HuH-7 (cell line): ENCODE data around the gene SERPINE3.

Source experiments
- DNase-seq: peaks from one replicate; pipeline ENCODE4 v3.0.0; 2011; ENCODE audit warnings: low spot score

Gene SERPINE3

DNA sequence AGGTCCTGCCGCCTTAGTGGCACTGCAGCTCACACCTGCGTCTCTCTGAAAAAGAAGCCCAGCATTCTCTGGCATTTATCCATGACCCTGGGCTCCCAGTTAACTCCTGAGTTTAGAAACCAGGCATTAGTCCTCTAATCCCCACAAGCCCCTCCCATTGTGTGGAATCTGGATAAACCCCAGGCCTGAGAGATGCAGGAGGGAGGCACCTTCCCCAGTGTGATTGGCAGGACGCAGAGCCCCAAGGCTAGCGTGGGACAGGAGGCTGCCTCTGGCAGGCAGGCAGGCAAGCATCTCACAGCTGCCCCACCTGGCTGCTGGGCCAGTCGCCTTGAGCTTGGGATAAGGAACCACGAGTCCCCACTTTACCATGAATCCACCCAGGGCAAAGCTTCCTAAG, 11.0 kb upstream of the SERPINE3 start:
- DNase-seq: no peak

DNA sequence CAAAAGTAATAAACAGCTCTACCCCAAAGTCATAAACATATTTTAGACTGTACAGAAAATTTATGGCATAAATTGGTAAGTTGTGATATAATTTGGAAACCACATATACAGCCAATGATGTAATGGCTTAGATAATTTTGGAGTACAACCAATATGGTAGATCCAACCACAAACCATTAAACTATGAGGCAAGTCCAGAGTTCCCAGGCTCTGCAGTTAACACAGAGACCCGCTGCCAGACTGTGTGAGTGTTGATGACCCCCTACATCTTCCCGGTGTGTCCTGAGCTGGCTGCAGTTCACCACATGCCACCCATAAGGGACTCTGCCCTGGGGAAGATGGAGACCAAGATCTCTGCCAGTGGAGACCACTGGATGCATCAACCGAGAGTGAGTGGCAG, 9.9 kb upstream of the SERPINE3 start:
- no peak for DNase-seq

DNA sequence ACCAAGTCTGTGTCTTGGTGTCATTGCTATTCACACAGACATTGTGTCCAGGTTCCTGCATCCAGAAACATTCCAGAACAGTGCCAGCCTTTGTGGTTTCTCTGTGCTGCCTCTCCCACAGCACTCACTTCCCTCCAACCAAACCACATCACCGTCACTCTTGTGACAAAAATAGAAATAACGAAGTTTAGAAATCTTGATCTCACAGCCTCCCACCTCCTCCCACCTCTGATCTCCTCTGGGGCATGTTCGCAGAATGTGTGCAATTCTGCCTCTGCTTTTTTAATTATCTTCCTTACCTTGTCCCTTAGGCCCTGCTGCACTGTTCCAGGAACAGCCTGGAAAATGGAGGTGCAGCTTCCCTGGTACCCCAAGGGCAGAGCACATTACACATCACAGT, 8.7 kb upstream of the SERPINE3 start:
- no peak for DNase-seq

DNA sequence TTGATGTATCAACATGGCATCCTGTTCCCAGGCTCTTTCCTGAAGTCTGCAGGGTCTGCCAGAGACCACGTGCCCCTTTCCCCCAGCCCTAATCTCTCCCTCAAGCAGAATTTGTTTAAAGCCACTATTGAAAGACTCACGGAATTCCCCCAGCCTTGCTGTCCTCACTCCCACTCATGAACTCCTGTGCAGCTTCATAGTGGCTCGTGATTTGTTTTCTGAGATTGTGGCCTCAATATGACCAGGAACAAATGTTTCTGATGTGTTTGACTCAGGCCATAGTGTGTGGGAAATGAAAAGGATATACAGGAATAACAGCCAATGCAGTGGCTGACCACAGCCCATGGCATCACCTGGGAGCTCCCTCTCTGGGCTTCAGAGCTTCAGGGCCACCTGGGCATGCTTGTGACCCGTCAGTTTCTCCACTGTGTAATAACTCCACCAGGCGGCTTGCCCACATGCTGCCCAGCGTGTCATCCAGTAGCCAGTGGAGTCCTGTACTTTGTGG, 8.1 kb upstream of the SERPINE3 start:
- DNase-seq: no peak

DNA sequence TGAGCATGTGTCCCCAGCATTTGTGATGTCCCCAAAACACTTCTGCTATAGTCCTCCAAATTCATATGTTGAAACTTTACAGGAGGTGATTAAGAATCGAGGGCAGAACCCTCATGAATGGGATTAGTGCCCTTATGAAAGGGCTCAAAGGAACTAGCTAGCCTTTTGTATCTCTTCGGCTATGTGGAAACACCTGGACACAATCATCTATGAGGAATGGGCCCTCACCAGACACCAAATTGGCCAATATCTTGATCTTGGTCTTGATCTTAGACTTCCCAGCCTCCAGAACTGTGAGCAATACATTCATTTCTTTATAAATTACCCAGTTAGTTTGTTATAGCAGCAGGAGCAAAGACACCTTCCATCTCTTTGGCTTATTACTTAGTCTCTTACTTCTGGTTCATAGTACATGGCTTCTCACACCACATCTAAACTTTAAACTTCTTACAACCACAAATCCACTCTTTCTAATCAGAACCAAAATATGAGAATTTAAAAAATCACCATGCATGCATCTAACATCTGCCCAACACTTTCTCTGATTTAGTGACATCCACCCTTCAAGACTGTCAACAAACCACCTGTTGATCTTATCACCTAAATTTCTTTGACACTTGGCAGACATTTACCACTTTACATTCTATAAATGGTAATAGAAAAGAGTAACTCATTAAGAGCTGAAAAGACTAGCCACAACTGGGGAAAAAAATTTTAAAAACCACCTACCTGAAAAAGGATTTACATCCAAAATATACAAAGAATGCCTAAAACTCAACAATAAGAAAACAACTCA, 6.7 kb upstream of the SERPINE3 start:
- no peak for DNase-seq

DNA sequence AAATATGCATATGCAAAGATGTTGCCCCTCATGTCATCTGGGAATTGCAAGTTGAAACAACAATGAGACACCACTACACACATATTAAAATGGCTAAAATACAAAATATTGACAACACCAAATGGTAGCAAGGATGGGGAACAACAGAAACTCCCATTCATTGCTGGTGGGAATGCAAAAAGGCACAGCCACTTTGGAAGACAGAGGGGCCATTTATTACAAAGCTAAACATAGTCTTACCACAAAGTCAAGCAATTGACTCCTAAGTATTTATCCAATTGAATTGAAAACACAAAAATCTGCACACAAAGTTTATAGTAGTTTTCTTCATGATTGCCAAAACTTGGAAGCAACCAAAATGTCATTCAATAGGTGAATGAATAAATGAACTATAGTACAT, 6.1 kb upstream of the SERPINE3 start:
- DNase-seq: no peak

DNA sequence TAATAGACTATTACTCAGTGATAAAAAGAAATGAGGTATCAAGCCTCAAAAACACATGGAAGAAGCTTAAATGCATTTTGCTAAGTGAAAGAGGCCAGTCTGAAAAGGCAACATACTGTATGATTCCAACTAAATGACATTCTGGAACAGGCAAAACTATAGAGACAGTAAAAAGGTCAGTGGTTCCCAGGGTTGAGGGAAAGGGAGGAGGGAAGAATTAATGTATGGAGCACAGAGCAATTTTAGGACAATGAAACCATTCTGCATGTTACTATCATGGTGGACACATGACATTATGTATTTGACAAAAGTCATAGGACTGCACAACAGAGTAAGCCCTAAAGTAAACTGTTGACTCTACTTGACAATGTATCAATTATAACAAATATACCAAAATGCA, 5.7 kb upstream of the SERPINE3 start:
- no peak for DNase-seq

DNA sequence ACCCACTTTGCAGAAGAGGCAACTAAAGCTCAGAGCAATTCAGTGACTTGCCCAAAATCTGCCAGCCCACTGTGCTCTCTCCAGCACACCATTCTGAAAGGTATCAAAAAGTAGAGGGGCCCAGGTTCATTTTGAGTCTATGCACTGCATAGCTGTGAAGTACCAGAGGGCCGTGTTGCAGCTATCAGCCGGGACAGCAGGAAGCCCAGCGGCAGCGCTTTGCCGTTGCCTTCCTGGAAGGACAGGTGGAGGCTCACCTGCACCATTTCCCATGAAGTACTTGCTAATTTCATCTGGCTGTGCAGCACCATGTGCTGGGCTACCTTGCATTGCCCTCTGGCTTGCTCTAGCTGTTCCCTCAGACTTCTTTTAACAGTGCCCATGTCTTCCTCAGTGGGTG, 2.7 kb upstream of the SERPINE3 start:
- no peak for DNase-seq

DNA sequence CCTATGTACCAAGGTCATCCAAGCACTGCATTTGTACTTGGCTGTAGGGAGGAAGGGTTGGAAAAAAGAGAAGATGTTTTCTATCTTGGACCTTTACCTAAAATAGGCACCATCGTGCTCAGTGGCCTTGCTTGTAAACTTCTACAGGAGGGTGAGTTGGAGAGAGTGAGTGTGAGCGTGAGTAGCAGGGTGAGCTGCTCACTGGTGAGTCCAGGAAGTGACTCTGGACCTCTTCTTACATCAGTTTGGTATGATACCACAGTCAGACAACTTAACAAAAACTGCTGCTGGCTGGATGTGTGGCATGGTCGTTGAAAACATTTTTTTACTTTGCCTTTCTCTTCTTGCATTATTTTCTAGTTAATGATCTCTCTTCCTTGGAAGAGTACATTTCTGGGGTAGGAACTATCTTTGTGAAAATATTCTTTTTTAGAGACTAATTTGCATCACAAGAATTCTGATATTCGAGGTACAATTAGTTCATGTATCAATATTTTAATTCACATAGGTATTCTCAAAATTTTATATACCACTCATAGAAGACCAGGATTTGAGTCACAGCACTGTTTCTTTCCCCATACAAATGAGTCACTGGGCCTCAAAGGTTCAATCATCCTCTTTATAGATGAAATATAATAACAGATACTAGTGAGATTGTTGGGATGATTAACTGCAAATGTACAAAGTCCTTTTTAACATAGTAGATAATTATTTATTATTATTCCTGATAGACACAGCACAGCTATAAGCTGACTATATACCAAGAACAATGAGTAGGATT, 651 bp downstream of the SERPINE3 start:
- no peak for DNase-seq

DNA sequence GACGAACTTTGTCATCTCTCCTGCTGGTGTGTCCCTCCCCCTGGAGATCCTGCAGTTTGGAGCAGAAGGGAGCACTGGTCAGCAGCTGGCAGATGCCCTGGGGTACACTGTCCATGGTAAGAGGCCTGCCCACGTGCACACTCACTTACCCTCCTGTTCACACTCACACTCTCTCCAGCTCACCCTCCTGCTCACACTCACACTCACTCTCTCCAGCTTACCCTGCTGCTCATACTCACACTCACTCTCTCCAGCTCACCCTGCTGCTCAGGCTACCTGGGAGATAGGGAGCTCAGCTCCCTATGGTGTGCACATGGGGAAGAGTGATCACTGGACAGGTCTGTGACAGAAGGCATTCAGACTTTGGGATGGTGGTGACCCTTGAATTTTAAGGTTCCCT, 1.7 kb downstream of the SERPINE3 start:
- no peak for DNase-seq

DNA sequence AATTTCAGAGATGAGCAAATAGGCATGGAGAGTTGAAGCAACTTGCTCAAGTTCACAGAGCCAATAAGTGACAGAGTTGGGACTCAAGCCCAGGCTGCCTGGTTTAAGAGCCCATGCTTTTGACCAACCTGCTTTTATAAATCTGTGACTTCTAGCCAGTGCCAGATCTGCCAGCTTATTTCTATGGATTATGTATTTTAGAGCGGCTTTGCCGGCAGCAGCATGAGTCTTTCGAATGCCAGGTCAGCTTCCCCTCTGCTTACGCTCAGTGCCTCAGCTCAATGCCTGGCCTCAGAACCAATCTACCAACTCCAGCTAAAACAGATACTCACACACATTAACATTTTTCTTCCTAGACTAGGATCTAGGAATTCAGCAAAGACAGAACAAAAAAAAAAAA, 2.3 kb downstream of the SERPINE3 start:
- no peak for DNase-seq

DNA sequence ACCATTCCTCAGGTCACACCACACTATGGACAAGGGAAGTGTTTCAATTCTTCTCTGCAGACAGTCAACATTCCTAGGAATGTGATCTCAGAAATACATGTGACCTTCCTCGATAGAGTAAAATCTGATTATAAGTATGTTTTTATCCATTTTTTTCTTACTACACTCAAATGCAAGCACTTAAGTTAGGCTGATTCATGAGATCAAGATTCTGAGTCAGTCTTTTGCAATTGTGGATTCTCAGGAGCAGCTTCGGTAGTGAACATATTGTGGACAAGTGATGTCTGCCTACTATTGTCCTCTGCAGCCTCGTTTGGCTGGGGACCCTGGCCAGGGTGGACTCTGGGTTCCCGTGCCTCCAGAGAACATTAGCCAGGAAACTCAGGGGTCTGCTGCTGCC, 3.2 kb downstream of the SERPINE3 start:
- no peak for DNase-seq

DNA sequence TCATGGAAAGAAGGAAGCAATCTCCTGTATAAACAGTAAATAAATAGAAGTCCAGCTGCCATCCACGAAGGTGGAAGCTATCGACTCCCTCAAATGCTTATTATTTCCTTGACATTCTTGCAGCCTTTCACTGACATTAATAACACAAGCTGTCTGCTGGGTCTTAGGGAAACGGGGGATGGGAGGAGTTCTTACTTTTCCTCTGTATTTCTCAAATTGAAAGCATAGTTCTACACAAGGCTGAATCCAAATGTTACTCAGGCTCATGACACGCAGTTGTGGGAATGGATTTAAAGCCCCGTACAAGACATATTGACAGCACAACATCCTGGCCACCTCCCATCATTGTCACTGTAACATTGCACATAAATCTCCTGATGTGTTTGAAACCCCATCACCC, 4.0 kb downstream of the SERPINE3 start:
- no peak for DNase-seq

DNA sequence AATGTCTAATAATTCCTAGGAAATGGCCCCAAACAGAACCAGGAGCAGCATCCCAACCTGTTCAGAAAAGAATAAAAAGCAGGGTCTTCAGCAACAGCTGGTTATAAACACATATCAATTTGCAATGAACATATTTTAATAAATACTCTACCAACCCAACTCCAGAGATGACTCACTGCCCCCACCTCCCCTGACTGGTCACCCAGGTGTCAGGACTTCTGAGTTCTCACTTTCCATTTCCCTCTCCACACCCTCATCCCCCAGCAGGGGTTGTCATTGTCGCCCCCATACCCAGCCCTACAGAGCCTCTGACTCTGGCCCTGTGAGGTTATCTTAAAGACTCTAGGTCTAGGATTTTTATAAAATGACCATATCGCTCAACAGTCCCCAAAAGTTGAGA, 6.9 kb downstream of the SERPINE3 start:
- DNase-seq: no peak

DNA sequence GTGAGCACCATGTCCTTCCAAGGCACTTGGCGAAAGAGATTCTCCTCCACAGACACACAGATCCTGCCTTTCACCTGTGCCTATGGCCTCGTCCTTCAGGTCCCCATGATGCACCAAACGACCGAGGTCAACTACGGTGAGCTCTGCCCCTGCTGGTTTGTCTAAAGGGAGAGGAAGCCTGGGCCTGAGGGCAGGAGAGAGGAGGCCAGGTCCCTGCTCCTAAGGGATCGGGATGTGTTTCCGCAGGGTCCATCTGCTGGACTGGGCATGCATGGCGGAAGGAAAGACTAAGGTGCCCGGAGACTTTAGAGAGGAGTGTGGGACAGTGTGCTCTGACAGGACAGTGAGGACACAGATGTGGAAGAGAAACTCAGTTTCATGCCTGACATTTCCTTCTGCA, 7.6 kb downstream of the SERPINE3 start:
- no peak for DNase-seq

DNA sequence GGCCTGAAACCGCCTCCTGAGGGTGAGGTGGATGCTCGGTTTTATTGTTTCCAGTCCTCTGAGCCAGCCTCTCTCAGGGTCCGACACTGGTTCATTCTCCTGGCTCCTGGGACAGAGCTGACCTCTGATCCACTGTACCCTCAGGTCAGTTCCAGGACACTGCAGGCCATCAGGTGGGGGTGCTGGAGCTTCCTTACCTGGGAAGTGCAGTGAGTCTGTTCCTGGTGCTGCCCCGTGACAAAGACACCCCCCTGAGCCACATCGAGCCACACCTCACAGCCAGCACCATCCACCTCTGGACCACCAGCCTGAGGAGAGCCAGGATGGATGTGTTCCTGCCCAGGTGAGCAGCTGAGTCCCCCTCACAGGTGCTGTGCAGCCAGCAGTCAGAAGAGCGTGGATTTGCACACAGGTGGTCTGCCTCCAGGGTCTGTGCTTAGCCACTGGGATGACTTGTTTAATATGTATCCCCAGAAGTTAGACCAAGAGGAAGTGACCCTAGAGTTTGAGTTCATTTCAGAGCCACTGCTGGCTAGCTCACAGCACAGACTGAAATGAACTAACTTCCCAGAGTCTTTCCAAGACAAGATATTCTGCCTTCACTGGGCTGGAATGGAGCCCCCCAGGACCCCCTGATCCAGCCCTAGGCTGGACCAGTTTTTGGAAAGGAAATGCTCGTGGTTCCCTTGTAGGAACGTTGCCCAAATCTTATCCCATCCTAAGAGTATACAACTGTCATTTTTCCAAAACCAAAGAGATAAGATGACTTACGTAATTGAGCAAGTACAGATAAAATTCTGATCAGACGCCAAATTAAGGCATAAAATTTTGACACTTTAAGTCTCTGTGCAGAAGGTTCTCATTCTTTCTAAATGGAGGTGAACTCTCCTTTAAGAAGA, 8.8 kb downstream of the SERPINE3 start:
- no peak for DNase-seq

DNA sequence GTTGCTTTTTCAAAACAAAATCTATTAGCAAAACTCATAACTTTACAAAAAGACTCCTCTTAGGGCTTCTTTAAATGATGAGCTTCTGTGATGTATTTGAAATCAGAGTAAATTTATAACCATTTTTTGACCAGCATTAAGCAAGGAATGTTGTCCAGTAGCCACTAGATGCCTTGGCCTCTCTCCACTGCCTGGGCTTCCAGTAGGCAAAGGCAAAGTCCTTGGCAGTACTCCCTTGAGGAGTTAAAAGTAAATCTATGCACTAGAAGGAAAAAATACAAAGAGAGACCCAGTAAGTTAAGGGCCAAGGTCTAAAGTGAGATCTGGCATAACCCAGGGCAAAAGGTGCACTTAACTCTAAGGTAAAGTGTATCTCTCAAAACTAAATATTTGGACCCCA, 9.5 kb downstream of the SERPINE3 start:
- no peak for DNase-seq

DNA sequence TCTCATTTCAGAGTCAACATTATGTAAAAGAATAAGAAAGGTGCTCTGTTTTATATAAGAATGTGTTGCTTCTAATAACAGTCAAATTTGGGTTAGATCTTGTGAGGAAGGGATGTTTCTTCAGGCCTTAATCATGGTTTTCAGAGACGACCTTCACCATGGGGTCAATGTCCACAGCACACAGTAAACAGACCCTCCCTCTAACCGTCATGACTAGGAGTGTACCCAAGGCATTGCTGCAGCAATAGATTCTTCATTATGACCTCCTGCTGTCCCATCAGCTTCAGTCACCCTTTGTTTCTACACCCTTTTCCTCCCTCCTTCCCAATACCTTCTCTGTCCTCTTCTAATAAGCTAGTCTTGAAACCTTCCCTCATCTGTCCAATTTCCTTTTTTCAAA, 15.7 kb downstream of the SERPINE3 start:
- no peak for DNase-seq

DNA sequence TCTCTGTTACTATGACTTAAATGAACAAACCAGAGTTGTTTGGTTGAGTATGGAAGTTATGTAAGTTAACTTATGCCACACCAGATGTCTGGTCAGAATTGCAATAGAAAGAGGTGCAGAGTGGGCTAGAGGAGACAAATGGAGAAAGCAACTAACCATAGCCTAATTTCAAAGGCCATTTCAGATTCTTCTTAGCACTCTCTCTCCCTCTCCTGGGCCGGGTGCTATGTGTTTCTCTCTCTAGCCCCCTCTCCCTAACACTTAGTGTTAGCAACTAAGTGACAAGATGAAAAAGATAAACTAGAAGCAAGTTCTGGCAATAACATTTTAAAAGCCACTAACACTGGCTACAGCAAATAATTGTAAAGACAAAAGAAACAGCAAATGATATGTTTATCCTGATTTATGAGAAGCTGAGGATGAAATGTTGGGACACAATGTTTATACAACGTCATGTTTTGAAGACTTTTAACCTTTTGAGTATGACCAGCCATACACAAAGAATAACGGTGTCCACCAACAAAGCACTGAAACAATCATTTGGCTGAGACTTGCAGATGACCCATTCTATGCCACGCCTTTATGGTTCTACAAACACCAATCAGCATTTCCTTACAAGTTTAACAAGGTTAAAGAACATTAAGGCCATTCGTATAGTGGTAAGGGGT, 18.6 kb downstream of the SERPINE3 start:
- no peak for DNase-seq

DNA sequence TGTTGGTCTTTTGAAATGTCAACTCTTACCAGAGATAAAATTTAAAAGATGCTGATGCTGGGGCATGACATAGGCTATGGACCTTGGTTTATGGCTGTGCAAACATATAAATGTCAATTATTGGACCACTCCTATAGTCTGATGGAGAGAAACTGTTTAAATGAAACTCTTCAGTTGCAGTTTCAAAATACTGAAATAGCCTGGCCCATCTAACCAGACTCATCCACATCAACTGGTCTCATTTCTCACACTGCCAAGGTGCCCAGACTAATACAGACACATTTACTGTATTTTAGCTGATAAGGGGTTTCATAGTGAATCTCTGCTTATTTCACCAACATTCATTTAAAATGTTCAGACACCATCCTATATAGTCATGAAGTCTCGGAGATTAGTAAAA, 19.9 kb downstream of the SERPINE3 start:
- no peak for DNase-seq

DNA sequence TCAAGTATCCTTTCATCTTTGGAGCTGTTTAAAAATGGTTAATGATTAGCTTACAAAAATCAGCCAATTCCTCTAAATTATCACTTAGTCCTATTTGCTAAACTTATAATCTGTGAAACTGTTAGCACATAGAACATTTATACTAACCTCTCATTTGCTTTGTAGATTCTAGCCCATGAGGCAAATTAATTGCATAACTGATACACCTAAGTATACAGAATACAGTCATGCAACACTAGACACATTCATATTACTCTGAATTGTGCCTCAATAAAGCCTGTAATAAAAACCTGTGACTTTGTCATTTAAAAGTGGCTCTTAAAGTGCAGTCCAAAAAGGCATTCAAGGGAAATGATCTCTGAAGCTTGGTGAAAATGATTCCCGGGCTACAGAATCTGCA, 21.0 kb downstream of the SERPINE3 start:
- DNase-seq: no peak

DNA sequence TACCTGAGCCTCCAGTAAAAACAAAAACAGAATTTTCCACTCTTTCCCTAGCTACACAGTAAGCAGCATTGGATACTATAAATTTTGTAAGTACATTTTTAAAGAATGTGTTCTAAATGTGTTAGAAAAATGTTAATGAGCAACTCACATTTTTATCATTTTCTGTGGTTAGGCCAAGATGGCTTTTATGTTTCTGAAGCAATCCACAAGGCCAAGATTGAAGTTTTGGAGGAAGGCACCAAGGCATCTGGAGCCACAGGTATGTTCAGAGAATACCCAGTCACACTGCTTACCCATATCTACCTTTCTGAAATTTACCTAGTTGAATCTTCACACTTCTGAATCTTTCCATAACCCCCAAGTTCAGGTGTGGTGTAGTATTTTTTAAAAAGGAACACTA, 21.6 kb downstream of the SERPINE3 start:
- no peak for DNase-seq
